B cell (primary cell): Measurements from ENCODE around the gene TWF2. TPM values are rescaled to one million over a fixed set of nuclear protein-coding genes. Genes with fewer than 3 reads are reported as not detected.

Source experiments
- ATAC-seq: fragments of 200-7000 bp; cut with Tn5 transposase; one replicate; pipeline ENCODE4 v1.10.0; 2021; ENCODE audit warnings: low read depth, mild to moderate bottlenecking, moderate number of reproducible peaks, moderate library complexity
- CTCF ChIA-PET: fragments of 350-600 bp; sonication (Branson Sonifier 250); formaldehyde crosslinking; loops from one replicate; lab custom pipeline; 2021; ENCODE audit warnings: antibody characterized with exemption, inconsistent platforms; lab: Charles Lee
- POLR2A ChIA-PET: fragments of 350-600 bp; sonication (Branson Sonifier 250); formaldehyde crosslinking; loops from one replicate; lab custom pipeline; 2021; ENCODE audit warnings: antibody characterized with exemption; lab: Charles Lee
- DNase-seq: peaks from one replicate; pipeline ENCODE4 v3.0.0; 2013
- H2AFZ ChIP-seq: 2 replicates; pipeline ENCODE4 v1.6.1; 2012; ENCODE audit warnings: mild to moderate bottlenecking, low read depth, low read length; ENCODE audit not compliant: insufficient read depth, poor library complexity, severe bottlenecking
- H3K27ac ChIP-seq, 2 donors: 1 replicate in 1 of 2; 2 replicates in 1 of 2; pipeline ENCODE4 v1.5.1; 2012 to 2013; ENCODE audit warnings: low read length in 2 of 2, mild to moderate bottlenecking in 2 of 2, moderate library complexity in 1 of 2
- H3K27me3 ChIP-seq, 4 experiments: fragments of 200-600 bp in 1 of 4; sonication (generic) in 1 of 4; replicated peaks in 1 of 4; 1 replicate in 2 of 4; 2 replicates in 2 of 4; pipeline versions ENCODE4 v1.6.1 to v1.7.0; 2013 to 2016; ENCODE audit warnings: low read length in 3 of 4, mild to moderate bottlenecking in 2 of 4, mixed read lengths in 1 of 4, moderate library complexity in 1 of 4; ENCODE audit not compliant: insufficient read depth in 4 of 4, control insufficient read depth in 3 of 4; ENCODE audit errors: control extremely low read depth in 1 of 4
- H3K36me3 ChIP-seq, 2 experiments: replicated peaks in 1 of 2; 1 replicate in 1 of 2; 2 replicates in 1 of 2; pipeline versions ENCODE4 v1.6.1 to v1.7.1; 2013; ENCODE audit warnings: low read length in 1 of 2; ENCODE audit not compliant: insufficient read depth in 2 of 2, control insufficient read depth in 1 of 2; ENCODE audit errors: control extremely low read depth in 1 of 2, extremely low read depth in 1 of 2
- H3K4me1 ChIP-seq, 2 donors: fragments of 200-600 bp in 1 of 2; sonication (generic) in 1 of 2; 1 replicate in 1 of 2; 2 replicates in 1 of 2; pipeline versions ENCODE4 v1.5.1 to v1.6.1; 2013 to 2017; ENCODE audit warnings: low read length in 2 of 2; ENCODE audit not compliant: control insufficient read depth in 2 of 2, insufficient read depth in 2 of 2
- H3K4me2 ChIP-seq: replicated peaks from 2 replicates; pipeline ENCODE3; 2012; ENCODE audit warnings: mild to moderate bottlenecking, low read depth, low read length; ENCODE audit not compliant: poor library complexity, severe bottlenecking
- H3K4me3 ChIP-seq, 5 experiments: fragments of 200-600 bp in 1 of 5; sonication (generic) in 1 of 5; 1 replicate in 3 of 5; 2 replicates in 2 of 5; pipeline versions ENCODE4 v1.5.1 to v1.7.0; 2011 to 2016; ENCODE audit warnings: low read length in 4 of 5, mild to moderate bottlenecking in 4 of 5, low read depth in 2 of 5, control low read depth in 1 of 5, moderate library complexity in 1 of 5; ENCODE audit not compliant: insufficient read depth in 1 of 5; ENCODE audit errors: control extremely low read depth in 1 of 5, extremely low read depth in 1 of 5
- H3K79me2 ChIP-seq: fragments of 200-600 bp; sonication (generic); one replicate; pipeline ENCODE4 v1.6.0; 2016; ENCODE audit warnings: low read length; ENCODE audit not compliant: control insufficient read depth, insufficient read depth
- H3K9ac ChIP-seq: fragments of 200-600 bp; sonication (generic); 2 replicates; pipeline ENCODE4 v1.6.1; 2017; ENCODE audit warnings: mild to moderate bottlenecking, low read length, moderate library complexity
- H3K9me3 ChIP-seq, 3 donors: one replicate each; pipeline versions ENCODE4 v1.6.1 to v1.7.1; 2013; ENCODE audit warnings: low read length in 2 of 3; ENCODE audit not compliant: control insufficient read depth in 2 of 3, insufficient read depth in 1 of 3; ENCODE audit errors: control extremely low read depth in 1 of 3
- H4K20me1 ChIP-seq: 2 replicates; pipeline ENCODE4 v1.6.0; 2012; ENCODE audit warnings: mild to moderate bottlenecking, low read length; ENCODE audit not compliant: insufficient read depth, control insufficient read depth, poor library complexity, severe bottlenecking
- H3K27ac Mint-ChIP-seq: one replicate; pipeline ENCODE4 v1.8.0; 2021; ENCODE audit warnings: mixed read lengths
- H3K27me3 Mint-ChIP-seq: one replicate; pipeline ENCODE4 v1.8.0; 2021; ENCODE audit warnings: mixed read lengths
- H3K4me1 Mint-ChIP-seq: one replicate; pipeline ENCODE4 v1.8.0; 2021; ENCODE audit warnings: mixed read lengths
- H3K4me3 Mint-ChIP-seq: one replicate; pipeline ENCODE4 v1.8.0; 2021; ENCODE audit warnings: mixed read lengths
- H3K9me3 Mint-ChIP-seq: one replicate; pipeline ENCODE4 v1.8.0; 2022; ENCODE audit warnings: mixed read lengths; ENCODE audit not compliant: insufficient read depth
- EZH2 ChIP-seq: IDR thresholded peaks from 2 replicates; pipeline ENCODE4 v1.6.1; 2012; ENCODE audit warnings: borderline replicate concordance, low read depth, mild to moderate bottlenecking, moderate library complexity, low read length; ENCODE audit not compliant: insufficient read depth, poor library complexity, severe bottlenecking
- WGBS: methylation state at CpG from one replicate; pipeline ENCODE4 v1.1.5; 2013; ENCODE audit warnings: missing lambda C conversion rate; ENCODE audit not compliant: insufficient coverage; 5-methylcytosine and 5-hydroxymethylcytosine counted together
- intact Hi-C: fragments of 100-400 bp; cut with micrococcal nuclease; formaldehyde crosslinking; loops from one replicate; pipeline ENCODE4 v1.10.0; 2022
- polyA plus RNA-seq: library from polyadenylated mRNA; depleted of rRNA; stranded (reverse); fragments of >200 nt; gene quantifications from 2 replicates; pipeline ENCODE4 v1.2.3, GENCODE V29; 2012
- total RNA-seq, 2 donors: library from RNA; stranded (reverse); fragments of 120-200 nt in 1 of 2; gene quantifications; 1 replicate in 1 of 2; 2 replicates in 1 of 2; pipeline versions ENCODE4 v1.2.3 to v1.2.4, GENCODE V29; 2013 to 2022
- TF ChIP-seq, protein P1 (sequence below): fragments of 200-600 bp; IDR thresholded peaks from one replicate; pipeline ENCODE4 v1.8.0; 2022; ENCODE audit warnings: antibody characterized with exemption, mild to moderate bottlenecking

The TWF2 gene
- total and polyA plus RNA-seq, 2 donors (not counting 1 experiment from before 2014, with no cell fraction given) = 60.3 to 88.2 TPM

DNA sequence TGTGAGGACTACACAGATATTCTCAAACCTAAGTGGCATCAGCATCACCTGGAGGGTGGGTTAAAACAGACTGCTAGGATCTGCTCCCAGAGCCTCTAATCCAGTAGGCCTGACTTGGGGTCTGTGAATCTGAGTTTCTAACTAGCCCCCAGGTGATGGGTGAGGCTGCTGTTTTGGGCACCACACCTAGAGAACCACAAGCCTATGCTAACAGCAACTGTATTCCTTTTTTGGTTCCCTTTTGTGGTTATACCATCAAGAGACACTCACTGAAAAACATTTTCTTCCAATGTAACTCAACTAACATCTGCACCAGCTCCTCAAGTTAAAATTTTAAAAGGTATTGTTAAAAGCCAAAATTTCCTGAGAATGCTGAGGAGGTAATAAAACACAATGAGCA, 23.5 kb upstream of the TWF2 start:
- H3K9ac ChIP-seq = peak overlapping the region; percentile 28
- DNase-seq (peak; percentile 36), ATAC-seq (peak; percentile 31)
- peak overlapping the region; percentile 51 to 64 for H3K27ac ChIP-seq
- no peaks in the 10 kb centered on the region for H3K9me3 Mint-ChIP-seq
- H3K27me3 Mint-ChIP-seq = no peaks in the 10 kb centered on the region
- H3K79me2 ChIP-seq = peaks cover 98% of the 10 kb centered on the region
- H3K27ac Mint-ChIP-seq = peak overlapping the region; percentile 80
- peaks cover 31 to 92% of the 10 kb centered on the region in 2 experiments for H3K36me3 ChIP-seq
- peak overlapping the region; percentile 57 for H3K4me3 Mint-ChIP-seq
- H3K4me1 ChIP-seq = peaks cover 23 to 37% of the 10 kb centered on the region in 2 donors
- peak overlapping the region; percentile 53 for H3K4me2 ChIP-seq
- intact Hi-C loops = no loop called here
- H3K4me1 Mint-ChIP-seq = peaks cover 38% of the 10 kb centered on the region
- ChIA-PET CTCF (interaction anchor here (0.9 to 1.8 kb wide), 3 partner anchors 9 to 77 kb away, joined by 3 to 4 read pairs (median 4); partner anchors contain the start of gene WDR82), POLR2A (interaction anchor here (0.6 to 1.0 kb wide), 2 partner anchors 9 to 67 kb away, joined by 3 to 4 read pairs; no protein-coding TSS in a partner anchor)
- H4K20me1 ChIP-seq = peaks cover 54% of the 10 kb centered on the region
- no peaks in the 10 kb centered on the region for H3K27me3 ChIP-seq
- TF ChIP-seq, protein P1, sequence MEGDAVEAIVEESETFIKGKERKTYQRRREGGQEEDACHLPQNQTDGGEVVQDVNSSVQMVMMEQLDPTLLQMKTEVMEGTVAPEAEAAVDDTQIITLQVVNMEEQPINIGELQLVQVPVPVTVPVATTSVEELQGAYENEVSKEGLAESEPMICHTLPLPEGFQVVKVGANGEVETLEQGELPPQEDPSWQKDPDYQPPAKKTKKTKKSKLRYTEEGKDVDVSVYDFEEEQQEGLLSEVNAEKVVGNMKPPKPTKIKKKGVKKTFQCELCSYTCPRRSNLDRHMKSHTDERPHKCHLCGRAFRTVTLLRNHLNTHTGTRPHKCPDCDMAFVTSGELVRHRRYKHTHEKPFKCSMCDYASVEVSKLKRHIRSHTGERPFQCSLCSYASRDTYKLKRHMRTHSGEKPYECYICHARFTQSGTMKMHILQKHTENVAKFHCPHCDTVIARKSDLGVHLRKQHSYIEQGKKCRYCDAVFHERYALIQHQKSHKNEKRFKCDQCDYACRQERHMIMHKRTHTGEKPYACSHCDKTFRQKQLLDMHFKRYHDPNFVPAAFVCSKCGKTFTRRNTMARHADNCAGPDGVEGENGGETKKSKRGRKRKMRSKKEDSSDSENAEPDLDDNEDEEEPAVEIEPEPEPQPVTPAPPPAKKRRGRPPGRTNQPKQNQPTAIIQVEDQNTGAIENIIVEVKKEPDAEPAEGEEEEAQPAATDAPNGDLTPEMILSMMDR = no peak
- TF ChIP-seq EZH2 = no peak
- H3K9me3 ChIP-seq = no peaks in the 10 kb centered on the region
- H3K4me3 ChIP-seq = peak overlapping the region in 2 of 5 experiments; percentile 17 to 27
- no peak overlapping the region for H2AFZ ChIP-seq

DNA sequence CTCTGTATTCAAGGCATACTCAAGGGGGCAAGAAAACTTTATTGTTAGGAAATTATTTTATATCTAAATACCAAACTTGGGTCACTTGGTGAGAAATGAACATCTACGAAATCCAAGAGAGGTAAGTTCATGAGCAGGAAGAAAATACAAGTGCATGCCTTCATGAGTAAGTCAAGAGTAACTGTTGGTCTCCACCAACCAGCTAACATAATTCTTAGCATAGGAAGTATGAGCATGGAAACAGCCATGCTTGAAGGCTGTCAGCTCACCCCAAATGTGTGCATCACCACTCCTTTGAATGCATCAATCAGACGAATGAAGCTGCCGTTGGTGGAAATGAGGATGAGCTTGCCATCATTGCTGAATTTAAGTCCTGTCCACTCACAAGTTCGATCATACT, 20.5 kb upstream of the TWF2 start:
- H4K20me1 ChIP-seq = peaks cover 58% of the 10 kb centered on the region
- no peaks in the 10 kb centered on the region for H3K27me3 Mint-ChIP-seq
- no peak overlapping the region for H3K27ac Mint-ChIP-seq
- H3K27ac ChIP-seq = no peak overlapping the region
- no peak overlapping the region for H3K4me3 Mint-ChIP-seq
- CTCF ChIA-PET = interaction anchor here (1.3 to 2.4 kb wide), 6 partner anchors 19 to 39 kb away, joined by 3 to 8 read pairs (median 6); partner anchors contain the start of genes TWF2 and WDR82
- peaks cover 41% of the 10 kb centered on the region for H3K4me1 Mint-ChIP-seq
- POLR2A ChIA-PET = interaction anchor here (0.6 kb wide), 1 partner anchor 17 kb away, joined by 3 read pairs; no protein-coding TSS in a partner anchor
- DNase-seq = no peak
- peaks cover 90% of the 10 kb centered on the region for H3K79me2 ChIP-seq
- H3K36me3 ChIP-seq = peaks cover 33 to 90% of the 10 kb centered on the region in 2 experiments
- TF ChIP-seq, protein P1 = no peak
- no peak for TF ChIP-seq EZH2
- H3K9me3 ChIP-seq = no peaks in the 10 kb centered on the region
- WGBS = no CpG with 5 or more reads among the region's 4 CpGs
- intact Hi-C loops = no loop called here
- no peak overlapping the region for H3K4me2 ChIP-seq
- peaks cover 24 to 37% of the 10 kb centered on the region in 2 donors for H3K4me1 ChIP-seq
- ATAC-seq = no peak
- no peaks in the 10 kb centered on the region for H3K27me3 ChIP-seq
- H3K9me3 Mint-ChIP-seq = no peaks in the 10 kb centered on the region
- no peak overlapping the region for H3K4me3 ChIP-seq
- no peak overlapping the region for H3K9ac ChIP-seq
- H2AFZ ChIP-seq = no peak overlapping the region
